Measurements from ENCODE around the gene SUMO2.

- TF ChIP-seq CTCF (IDR thresholded peaks at IDR 0.05) (no peak), EP300 (IDR thresholded peaks at IDR 0.05) (no peak)
Observed at GRCh38 chr17:75124819-75125162, 58.0 kb downstream of the SUMO2 start.

All from ovary (tissue), 3 donors.